Measurements from ENCODE around the gene NTN4. TPM values are rescaled to one million over a fixed set of nuclear protein-coding genes. Genes with fewer than 3 reads are reported as not detected.

NTN4 gene
- total RNA-seq, 1 experiment from 2014 or later, result not detected

GRCh38 chr12:95766356-95767019 lies 24.1 kb downstream of the NTN4 start:
- Histone ChIP-seq H3K4me3 (ENCODE audit: low read length) (no peak overlapping the region), H3K79me2 (ENCODE audit: low read length) (no peaks in the 10 kb centered on the region)

GRCh38 chr12:95764848-95765247 lies 25.7 kb downstream of the NTN4 start:
- no peak for DNase-seq
- no peaks in the 10 kb centered on the region for H3K4me1 ChIP-seq (ENCODE audit: low read length)
- no peak overlapping the region for H3K4me2 ChIP-seq (ENCODE audit: low read depth, low read length, poor library complexity, severe bottlenecking)
- no peak overlapping the region for H3K9ac ChIP-seq (ENCODE audit: low read length)
- no peak overlapping the region for H3K4me3 ChIP-seq (ENCODE audit: low read length)
- H3K36me3 ChIP-seq (ENCODE audit: insufficient read depth, low read length), result no peaks in the 10 kb centered on the region
- no peaks in the 10 kb centered on the region for H4K20me1 ChIP-seq (ENCODE audit: insufficient read depth, low read depth, low read length)
- H3K27me3 ChIP-seq (ENCODE audit: low read length), result no peaks in the 10 kb centered on the region
- no peaks in the 10 kb centered on the region for H3K9me3 ChIP-seq (ENCODE audit: low read length)
- no peaks in the 10 kb centered on the region for H3K9me2 ChIP-seq (replicated peaks; ENCODE audit: insufficient read depth, low read length)
- H2AFZ ChIP-seq (ENCODE audit: low read length), result no peak overlapping the region
- no peaks in the 10 kb centered on the region for H3K79me2 ChIP-seq (ENCODE audit: low read length)
- no peak overlapping the region for H3K27ac ChIP-seq (ENCODE audit: low read length)

More at GRCh38 chr12:95766356-95767019, 24.1 kb downstream of the NTN4 start:
- no peak for DNase-seq
- no peaks in the 10 kb centered on the region for H3K4me1 ChIP-seq (ENCODE audit: low read length)
- no peak overlapping the region for H3K4me2 ChIP-seq (ENCODE audit: low read depth, low read length, poor library complexity, severe bottlenecking)
- H2AFZ ChIP-seq (ENCODE audit: low read length), result no peak overlapping the region
- H3K27ac ChIP-seq (ENCODE audit: low read length), result no peak overlapping the region
- H3K36me3 ChIP-seq (ENCODE audit: insufficient read depth, low read length), result no peaks in the 10 kb centered on the region
- no peaks in the 10 kb centered on the region for H3K27me3 ChIP-seq (ENCODE audit: low read length)
- H3K9ac ChIP-seq (ENCODE audit: low read length), result no peak overlapping the region
- no peaks in the 10 kb centered on the region for H3K9me2 ChIP-seq (replicated peaks; ENCODE audit: insufficient read depth, low read length)
- H3K9me3 ChIP-seq (ENCODE audit: low read length), result no peaks in the 10 kb centered on the region
- H4K20me1 ChIP-seq (ENCODE audit: insufficient read depth, low read depth, low read length), result no peaks in the 10 kb centered on the region

GRCh38 chr12:95763809-95764253 lies 26.7 kb downstream of the NTN4 start:
- no peaks in the 10 kb centered on the region for H3K4me1 ChIP-seq (ENCODE audit: low read length)
- no peaks in the 10 kb centered on the region for H4K20me1 ChIP-seq (ENCODE audit: insufficient read depth, low read depth, low read length)
- H3K4me3 ChIP-seq (ENCODE audit: low read length), result no peak overlapping the region
- no peak overlapping the region for H3K9ac ChIP-seq (ENCODE audit: low read length)
- H3K9me3 ChIP-seq (ENCODE audit: low read length), result no peaks in the 10 kb centered on the region
- H3K27ac ChIP-seq (ENCODE audit: low read length), result no peak overlapping the region
- H2AFZ ChIP-seq (ENCODE audit: low read length), result no peak overlapping the region
- H3K4me2 ChIP-seq (ENCODE audit: low read depth, low read length, poor library complexity, severe bottlenecking), result no peak overlapping the region
- no peaks in the 10 kb centered on the region for H3K79me2 ChIP-seq (ENCODE audit: low read length)
- no peaks in the 10 kb centered on the region for H3K36me3 ChIP-seq (ENCODE audit: insufficient read depth, low read length)
- no peaks in the 10 kb centered on the region for H3K27me3 ChIP-seq (ENCODE audit: low read length)
- DNase-seq, result no peak
- no peaks in the 10 kb centered on the region for H3K9me2 ChIP-seq (replicated peaks; ENCODE audit: insufficient read depth, low read length)

GRCh38 chr12:95762123-95762785 lies 28.3 kb downstream of the NTN4 start:
- no peak overlapping the region for H3K4me2 ChIP-seq (ENCODE audit: low read depth, low read length, poor library complexity, severe bottlenecking)
- H3K36me3 ChIP-seq (ENCODE audit: insufficient read depth, low read length), result no peaks in the 10 kb centered on the region
- DNase-seq, result no peak

GRCh38 chr12:95760371-95760770 lies 30.2 kb downstream of the NTN4 start:
- H3K9ac ChIP-seq (ENCODE audit: low read length), result no peak overlapping the region
- no peaks in the 10 kb centered on the region for H3K79me2 ChIP-seq (ENCODE audit: low read length)
- no peaks in the 10 kb centered on the region for H3K27me3 ChIP-seq (ENCODE audit: low read length)
- H3K4me3 ChIP-seq (ENCODE audit: low read length), result no peak overlapping the region
- no peak overlapping the region for H2AFZ ChIP-seq (ENCODE audit: low read length)
- H3K36me3 ChIP-seq (ENCODE audit: insufficient read depth, low read length), result no peaks in the 10 kb centered on the region
- no peaks in the 10 kb centered on the region for H3K9me3 ChIP-seq (ENCODE audit: low read length)
- DNase-seq, result no peak
- no peak overlapping the region for H3K4me2 ChIP-seq (ENCODE audit: low read depth, low read length, poor library complexity, severe bottlenecking)
- no peaks in the 10 kb centered on the region for H3K4me1 ChIP-seq (ENCODE audit: low read length)
- no peaks in the 10 kb centered on the region for H3K9me2 ChIP-seq (replicated peaks; ENCODE audit: insufficient read depth, low read length)
- H4K20me1 ChIP-seq (ENCODE audit: insufficient read depth, low read depth, low read length), result no peaks in the 10 kb centered on the region
- H3K27ac ChIP-seq (ENCODE audit: low read length), result no peak overlapping the region

More at GRCh38 chr12:95762123-95762785, 28.3 kb downstream of the NTN4 start:
- Histone ChIP-seq H3K9me3 (ENCODE audit: low read length) (no peaks in the 10 kb centered on the region), H3K79me2 (ENCODE audit: low read length) (no peaks in the 10 kb centered on the region), H3K27me3 (ENCODE audit: low read length) (no peaks in the 10 kb centered on the region), H3K4me3 (ENCODE audit: low read length) (no peak overlapping the region), H2AFZ (ENCODE audit: low read length) (no peak overlapping the region), H3K9me2 (replicated peaks; ENCODE audit: insufficient read depth, low read length) (no peaks in the 10 kb centered on the region), H4K20me1 (ENCODE audit: insufficient read depth, low read depth, low read length) (no peaks in the 10 kb centered on the region), H3K9ac (ENCODE audit: low read length) (no peak overlapping the region), H3K27ac (ENCODE audit: low read length) (no peak overlapping the region), H3K4me1 (ENCODE audit: low read length) (no peaks in the 10 kb centered on the region)

- H3K9me2 ChIP-seq (replicated peaks; ENCODE audit: insufficient read depth, low read length), result no peaks in the 10 kb centered on the region
- no peaks in the 10 kb centered on the region for H3K36me3 ChIP-seq (ENCODE audit: insufficient read depth, low read length)
- H3K4me2 ChIP-seq (ENCODE audit: low read depth, low read length, poor library complexity, severe bottlenecking), result no peak overlapping the region
- H2AFZ ChIP-seq (ENCODE audit: low read length), result no peak overlapping the region
- no peaks in the 10 kb centered on the region for H3K4me1 ChIP-seq (ENCODE audit: low read length)
- no peak overlapping the region for H3K27ac ChIP-seq (ENCODE audit: low read length)
- no peaks in the 10 kb centered on the region for H3K79me2 ChIP-seq (ENCODE audit: low read length)
- H3K9ac ChIP-seq (ENCODE audit: low read length), result no peak overlapping the region
- no peak for DNase-seq
- no peaks in the 10 kb centered on the region for H3K27me3 ChIP-seq (ENCODE audit: low read length)
- no peaks in the 10 kb centered on the region for H3K9me3 ChIP-seq (ENCODE audit: low read length)
- no peak overlapping the region for H3K4me3 ChIP-seq (ENCODE audit: low read length)
- H4K20me1 ChIP-seq (ENCODE audit: insufficient read depth, low read depth, low read length), result no peaks in the 10 kb centered on the region
These were observed 30.8 kb downstream of the NTN4 start for GRCh38 chr12:95759718-95760117.

- Histone ChIP-seq H3K4me3 (ENCODE audit: low read length) (no peak overlapping the region), H3K9ac (ENCODE audit: low read length) (no peak overlapping the region), H3K9me2 (replicated peaks; ENCODE audit: insufficient read depth, low read length) (no peaks in the 10 kb centered on the region), H3K36me3 (ENCODE audit: insufficient read depth, low read length) (no peaks in the 10 kb centered on the region), H3K79me2 (ENCODE audit: low read length) (no peaks in the 10 kb centered on the region), H3K4me1 (ENCODE audit: low read length) (no peaks in the 10 kb centered on the region), H3K27ac (ENCODE audit: low read length) (no peak overlapping the region), H3K27me3 (ENCODE audit: low read length) (no peaks in the 10 kb centered on the region), H3K4me2 (ENCODE audit: low read depth, low read length, poor library complexity, severe bottlenecking) (no peak overlapping the region), H3K9me3 (ENCODE audit: low read length) (no peaks in the 10 kb centered on the region), H4K20me1 (ENCODE audit: insufficient read depth, low read depth, low read length) (no peaks in the 10 kb centered on the region), H2AFZ (ENCODE audit: low read length) (no peak overlapping the region)
- no peak for DNase-seq
These were observed 31.5 kb downstream of the NTN4 start for GRCh38 chr12:95759039-95759438.

GRCh38 chr12:95756362-95756761 lies 34.2 kb downstream of the NTN4 start:
- H3K79me2 ChIP-seq (ENCODE audit: low read length), result no peaks in the 10 kb centered on the region

More at GRCh38 chr12:95756362-95756761, 34.2 kb downstream of the NTN4 start:
- Histone ChIP-seq H3K27ac (ENCODE audit: low read length) (no peak overlapping the region), H3K4me1 (ENCODE audit: low read length) (no peaks in the 10 kb centered on the region), H3K4me2 (ENCODE audit: low read depth, low read length, poor library complexity, severe bottlenecking) (no peak overlapping the region), H4K20me1 (ENCODE audit: insufficient read depth, low read depth, low read length) (no peaks in the 10 kb centered on the region), H3K27me3 (ENCODE audit: low read length) (no peaks in the 10 kb centered on the region), H3K9ac (ENCODE audit: low read length) (no peak overlapping the region), H3K36me3 (ENCODE audit: insufficient read depth, low read length) (no peaks in the 10 kb centered on the region), H3K9me2 (replicated peaks; ENCODE audit: insufficient read depth, low read length) (no peaks in the 10 kb centered on the region), H2AFZ (ENCODE audit: low read length) (no peak overlapping the region), H3K9me3 (ENCODE audit: low read length) (no peaks in the 10 kb centered on the region), H3K4me3 (ENCODE audit: low read length) (no peak overlapping the region)
- no peak for DNase-seq

All from Karpas-422 (cell line).